Measurements from ENCODE around the gene LGALS7.
"Not testable (repeated sequence)": the region's sequence is repeated elsewhere in the genome, so short reads cannot be mapped to it uniquely, and the experiment has no call there.

Gene LGALS7

GRCh38 chr19:38773469-38774177 is at the start of gene LGALS7:
TSS of gene LGALS7 (minus strand) at chr19:38773517. CDS start at chr19:38773492, 25 bp downstream.
- DNase-seq (ENCODE audit: low spot score): no peak
- Histone ChIP-seq H3K27ac (no peak within 1 kb of the TSS), H3K4me3 (no peak within 1 kb of the TSS)
- no peak for TF ChIP-seq CTCF (IDR thresholded peaks at IDR 0.05)

- H3K27ac ChIP-seq; DNase-seq (ENCODE audit: low spot score); H3K4me3 ChIP-seq: not testable (repeated sequence)
Measured at GRCh38 chr19:38821230-38821825, 48.0 kb upstream of the LGALS7 start.

GRCh38 chr19:38819231-38819920 is 46.1 kb upstream of the LGALS7 start:
- no peak overlapping the region for H3K27ac ChIP-seq
- DNase-seq (ENCODE audit: low spot score): no peak
- TF ChIP-seq CTCF (IDR thresholded peaks at IDR 0.05): no peak
- no peak overlapping the region for H3K4me3 ChIP-seq

GRCh38 chr19:38817081-38817480 is 43.8 kb upstream of the LGALS7 start:
- TF ChIP-seq CTCF (IDR thresholded peaks at IDR 0.05): no peak
- H3K27ac ChIP-seq: no peak overlapping the region

GRCh38 chr19:38816131-38816750 is 42.9 kb upstream of the LGALS7 start:
- TF ChIP-seq CTCF (IDR thresholded peaks at IDR 0.05): no peak
- no peak overlapping the region for H3K4me3 ChIP-seq
- DNase-seq (ENCODE audit: low spot score): no peak
- H3K27ac ChIP-seq: no peak overlapping the region

More at GRCh38 chr19:38817081-38817480, 43.8 kb upstream of the LGALS7 start:
- H3K4me3 ChIP-seq: no peak overlapping the region
- no peak for DNase-seq (ENCODE audit: low spot score)

- no peak overlapping the region for H3K27ac ChIP-seq
- TF ChIP-seq CTCF (IDR thresholded peaks at IDR 0.05): no peak
- DNase-seq (ENCODE audit: low spot score): no peak
- no peak overlapping the region for H3K4me3 ChIP-seq
Measured at GRCh38 chr19:38815059-38816001, 42.0 kb upstream of the LGALS7 start.

- H3K4me3 ChIP-seq; DNase-seq (ENCODE audit: low spot score); H3K27ac ChIP-seq: not testable (repeated sequence)
Measured at GRCh38 chr19:38813932-38814331, 40.6 kb upstream of the LGALS7 start.

Data from coronary artery (tissue), 2 donors.